Stimulated activated CD8-positive, alpha-beta memory T cell treated with anti-CD3 and anti-CD28 coated beads, Interleukin-12 subunit alpha, Interleukin-12 subunit beta, amount 100 ng/mL, for 24 hours (primary cell): ENCODE results near the gene UCKL1.
"Not testable (repeated sequence)": the region's sequence is repeated elsewhere in the genome, so short reads cannot be mapped to it uniquely, and the experiment has no call there.

Experiments
- DNase-seq: peaks from one replicate; pipeline ENCODE4 v3.0.0-alpha.2; 2020; ENCODE audit errors: extremely low read depth

UCKL1 gene

DNA sequence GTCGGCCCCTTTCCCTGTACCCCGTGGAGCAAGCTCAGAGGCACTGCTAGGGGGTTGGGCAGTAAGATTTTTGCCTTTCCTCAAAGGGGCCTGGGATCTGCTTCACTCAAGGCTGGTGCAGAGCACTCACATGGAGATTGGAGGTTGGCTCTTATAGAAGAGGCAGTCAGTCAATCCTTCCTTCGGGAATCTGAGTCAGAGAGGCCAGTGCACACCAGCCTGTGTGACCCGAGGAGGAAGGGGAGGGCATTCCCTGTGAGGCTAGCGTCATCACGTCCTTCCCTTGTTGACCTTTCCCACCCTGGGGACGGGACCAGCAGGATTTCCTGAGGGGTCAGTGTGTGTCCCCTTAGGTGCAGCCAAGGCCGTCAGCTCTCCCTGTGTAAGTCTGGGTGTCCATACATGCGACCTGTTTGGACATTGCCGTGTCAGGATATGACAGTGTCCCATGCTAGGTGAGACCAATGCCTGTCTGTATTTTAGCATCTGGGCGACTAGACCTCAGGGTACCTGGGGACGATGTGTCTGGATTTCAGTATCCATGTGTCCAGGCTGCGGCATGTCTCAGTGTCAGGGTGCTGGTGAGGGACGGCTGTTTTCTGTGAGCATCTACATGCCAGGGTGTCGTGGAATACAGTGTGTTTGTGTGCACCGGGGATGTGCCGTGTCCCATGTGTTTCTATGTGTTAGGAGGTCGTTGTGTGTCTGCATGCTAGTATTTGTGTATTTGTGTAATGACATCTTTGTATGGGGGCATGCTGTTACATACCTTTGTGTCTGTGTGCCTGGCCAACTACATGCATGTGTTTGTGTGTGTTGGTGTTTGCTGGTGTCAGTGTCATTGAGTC, 16.3 kb upstream of the UCKL1 start:
- no peak for DNase-seq

DNA sequence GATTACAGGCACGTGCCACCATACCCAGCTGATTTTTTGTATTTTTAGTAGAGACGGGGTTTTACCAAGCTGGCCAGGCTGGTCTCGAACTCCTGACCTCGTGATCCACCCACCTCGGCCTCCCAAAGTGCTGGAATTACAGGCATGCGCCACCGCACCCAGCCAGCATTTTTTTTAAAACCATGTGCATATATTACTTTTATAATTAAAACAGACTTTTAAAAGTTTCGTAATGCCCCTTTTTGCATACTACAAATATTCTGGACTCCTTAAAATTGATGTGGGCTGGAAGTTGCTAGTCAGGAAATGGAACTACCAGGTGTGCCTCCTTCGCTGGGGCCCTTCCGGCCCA, 15.7 kb upstream of the UCKL1 start:
- not testable (repeated sequence) for DNase-seq

DNA sequence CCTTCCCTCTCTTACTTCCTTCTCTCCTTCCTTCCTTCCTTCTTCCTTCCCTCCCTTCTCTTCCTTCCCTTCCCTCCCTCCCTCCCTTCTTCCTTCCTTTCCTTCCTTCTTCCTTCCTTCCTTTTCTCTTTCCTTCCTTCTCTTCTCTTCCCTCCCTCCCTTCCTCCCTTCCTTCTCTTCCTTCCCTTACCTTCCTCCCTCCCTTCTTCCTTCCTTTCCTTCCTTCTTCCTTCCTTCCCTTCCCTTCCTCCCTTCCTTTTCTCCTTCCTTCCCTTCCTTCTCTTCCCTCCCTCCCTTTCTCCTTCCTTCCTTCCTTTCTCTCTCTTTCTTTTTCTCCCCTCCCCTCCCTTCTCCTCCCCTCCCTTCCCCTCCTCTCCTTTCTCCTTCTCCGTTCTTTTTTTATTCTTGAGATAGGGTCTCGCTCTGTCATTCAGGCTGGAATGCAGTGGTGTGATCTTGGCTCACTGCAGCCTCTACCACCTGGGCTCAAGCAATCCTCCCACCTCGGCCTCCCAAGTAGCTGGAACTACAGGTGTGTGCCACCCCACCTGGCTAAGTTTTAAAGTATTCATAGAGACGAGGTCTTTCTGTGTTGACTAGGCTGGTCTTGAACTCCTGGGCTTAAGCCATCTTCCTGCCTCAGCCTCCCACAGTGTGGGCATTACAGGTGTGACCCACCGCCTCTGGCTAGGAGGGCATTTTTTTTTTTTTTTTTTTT, 14.7 kb upstream of the UCKL1 start:
- DNase-seq: no peak

DNA sequence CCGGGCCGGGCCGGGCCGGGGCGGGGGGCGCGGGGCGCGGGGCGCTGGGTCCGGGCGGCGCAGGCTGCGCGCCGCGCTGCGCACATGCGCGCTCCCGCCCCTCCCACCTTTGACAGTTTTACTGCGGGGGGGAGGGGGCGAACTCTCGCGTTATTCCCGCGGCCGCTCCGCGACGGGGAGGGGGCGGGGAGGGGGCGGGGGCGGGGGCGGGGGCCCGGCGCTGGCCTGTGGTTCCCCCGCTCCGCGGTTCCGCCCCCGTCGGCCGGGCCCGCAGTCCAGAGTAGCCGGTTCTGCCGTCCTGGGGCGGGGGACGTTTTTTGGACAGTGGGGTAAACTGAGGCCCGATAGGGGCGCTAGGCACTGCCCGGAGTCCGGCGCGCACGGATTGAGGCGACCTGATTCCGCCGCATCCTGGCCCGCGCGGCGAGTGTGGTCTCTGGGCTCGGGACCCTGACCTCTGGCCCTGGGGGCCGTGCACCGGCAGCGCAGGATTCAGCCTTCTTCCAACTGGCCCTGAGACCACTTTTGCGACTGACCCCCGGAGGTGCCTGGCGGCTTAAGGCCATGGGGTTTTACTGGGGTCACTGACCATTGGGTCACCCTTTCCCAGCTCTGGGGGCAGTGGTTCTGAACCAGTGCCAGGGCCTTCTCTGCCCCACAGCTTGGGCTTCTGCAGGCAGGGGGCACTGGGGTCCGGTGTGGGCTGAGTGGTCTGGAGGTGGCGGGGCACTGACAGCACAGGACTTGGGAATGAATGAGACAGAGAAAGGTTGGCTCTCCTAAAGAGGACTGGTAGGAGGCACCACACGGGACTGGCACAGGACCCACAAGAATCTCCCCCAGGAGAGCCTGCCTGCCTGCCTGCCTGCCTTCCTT, 13.9 kb upstream of the UCKL1 start, which contains the start of gene ZNF512B:
TSS of gene ZNF512B (minus strand) at position 93 of the 876 bp plus-strand sequence. CDS start 1,980 bp downstream, outside the sequence.
- no peak for DNase-seq

DNA sequence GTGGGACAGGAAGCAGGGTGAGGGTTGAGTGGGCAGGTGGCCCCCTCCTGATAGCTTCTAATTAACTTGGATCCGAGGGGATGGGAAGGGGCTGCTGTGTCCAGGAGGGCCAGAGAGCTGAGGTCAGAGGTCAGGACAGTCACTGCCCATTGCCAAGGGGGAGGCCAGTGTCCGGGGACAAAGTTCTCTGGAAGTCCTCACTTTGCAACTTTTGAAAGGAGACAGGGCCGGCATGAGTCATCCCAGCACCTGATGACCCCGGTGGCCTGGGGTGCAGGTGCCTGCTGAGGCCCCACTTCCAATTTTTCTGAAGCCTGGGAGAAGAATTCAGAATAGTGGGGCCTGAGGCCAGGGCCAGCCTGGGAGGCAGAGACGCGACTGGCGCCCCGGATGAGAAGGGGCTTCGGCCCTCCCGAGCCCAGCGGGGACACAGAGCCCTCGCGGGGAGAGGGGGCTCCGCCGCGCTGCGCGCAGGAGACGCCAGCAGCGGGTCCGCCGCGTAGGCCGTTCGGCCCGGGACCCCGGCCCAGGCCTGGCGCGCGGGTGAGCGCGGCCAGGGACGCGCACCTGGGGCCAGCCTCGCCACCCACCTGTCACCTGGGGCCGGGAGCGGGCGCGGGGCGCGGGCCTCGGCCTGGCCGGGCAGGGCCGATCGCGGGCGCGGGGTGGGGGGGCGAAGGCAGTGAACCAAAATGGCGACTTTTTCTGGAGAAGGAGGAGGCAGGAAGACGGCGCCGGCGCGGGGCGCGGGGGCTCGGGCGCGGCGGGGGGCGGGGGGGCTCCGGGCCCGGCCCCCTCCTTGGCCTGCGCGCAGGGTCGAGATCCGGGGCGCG, 12.9 kb upstream of the UCKL1 start:
- DNase-seq: no peak

DNA sequence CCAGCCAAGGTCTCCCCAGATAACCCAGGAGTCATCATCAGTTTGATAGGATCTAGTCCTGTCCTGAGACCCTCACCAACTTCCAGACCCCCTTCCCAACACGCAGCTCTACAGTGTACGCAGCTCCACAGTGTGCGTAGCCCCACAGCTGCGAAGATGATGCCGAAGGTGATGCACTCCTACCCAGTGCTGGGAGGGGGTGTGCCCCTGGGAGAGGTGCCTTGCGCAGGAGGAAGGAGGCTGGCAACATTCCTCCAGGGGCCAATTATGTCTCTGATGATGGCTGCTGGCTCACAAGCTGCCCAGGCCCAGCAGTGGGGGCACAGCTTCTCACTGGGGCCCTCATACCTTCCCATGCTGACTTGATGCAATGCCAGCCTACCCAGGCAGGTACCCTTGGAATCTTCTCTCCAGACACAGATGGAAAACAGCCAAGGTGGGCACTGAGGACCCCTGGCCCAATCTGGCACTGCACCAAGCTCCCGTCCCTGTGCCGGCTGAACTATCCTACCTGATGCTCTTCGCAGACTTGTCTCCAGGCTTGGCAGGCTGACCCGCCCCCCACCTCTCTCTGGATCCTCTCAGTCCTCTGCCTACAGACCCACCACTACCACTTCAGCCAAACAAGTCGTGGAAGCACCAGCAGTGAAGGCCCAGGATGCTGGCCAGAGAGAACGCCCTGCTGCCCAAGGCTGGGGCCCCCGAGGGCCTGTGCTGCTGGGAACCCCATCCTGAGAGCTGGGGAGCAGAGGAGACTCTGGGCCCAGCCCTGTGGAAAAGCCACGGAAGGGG, 12.1 kb upstream of the UCKL1 start:
- DNase-seq: no peak

DNA sequence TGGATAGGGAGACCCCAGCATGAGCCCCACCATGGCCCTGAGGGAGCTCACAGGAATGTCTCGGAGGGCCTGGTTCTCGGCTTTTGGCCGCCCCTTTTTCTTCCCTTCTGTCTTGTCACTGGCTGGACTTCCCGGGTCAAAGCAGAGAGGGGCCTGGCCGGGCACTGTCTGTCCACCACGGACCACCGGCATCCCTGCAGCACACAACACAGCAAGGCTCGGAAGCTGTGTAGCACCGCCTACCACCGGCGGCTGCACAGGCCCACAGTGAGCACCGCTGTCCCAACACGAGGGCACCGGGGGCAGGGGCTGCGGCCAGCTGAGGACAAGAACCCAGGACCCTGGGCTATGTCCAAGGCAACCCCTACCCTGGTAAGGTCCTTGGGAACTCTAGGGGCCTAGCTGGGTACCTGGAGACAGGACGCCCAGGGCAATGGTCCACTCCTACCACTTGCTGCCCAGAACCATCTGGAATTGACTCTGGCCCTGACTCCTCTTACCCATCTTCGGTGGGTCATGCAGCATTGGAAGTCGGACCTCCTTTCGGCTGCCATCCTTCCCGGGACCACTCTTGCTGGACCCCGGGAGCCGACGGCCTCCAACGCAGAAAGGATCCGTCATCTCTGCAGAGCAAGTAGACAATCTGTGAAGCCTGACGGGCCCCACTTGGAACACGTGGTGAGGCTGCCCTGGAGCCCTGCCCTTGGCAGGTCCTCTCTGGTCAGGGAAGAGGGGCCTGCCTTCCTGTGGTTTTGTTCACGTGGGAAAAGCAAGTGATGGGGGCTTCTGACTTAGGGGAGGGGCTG, 11.3 kb upstream of the UCKL1 start:
- no peak for DNase-seq

DNA sequence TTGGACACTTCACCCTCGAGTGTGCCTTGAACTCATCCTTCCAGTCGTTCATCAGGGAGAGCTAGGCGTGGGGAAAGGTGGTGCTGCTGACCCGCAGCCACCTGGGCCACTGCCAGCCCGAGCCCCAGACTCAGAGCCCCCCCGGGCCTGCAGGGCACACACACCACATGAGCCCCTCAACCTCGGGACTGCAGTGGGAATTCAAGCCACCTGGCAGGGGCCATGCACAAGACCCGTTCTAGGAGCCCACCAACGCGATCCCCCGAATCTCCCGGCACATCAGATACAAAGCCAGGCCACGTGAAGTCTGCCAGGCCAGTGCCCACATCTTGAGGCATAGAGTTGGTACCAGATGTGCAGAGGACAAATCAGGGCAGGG, 10.7 kb upstream of the UCKL1 start:
- DNase-seq: no peak

DNA sequence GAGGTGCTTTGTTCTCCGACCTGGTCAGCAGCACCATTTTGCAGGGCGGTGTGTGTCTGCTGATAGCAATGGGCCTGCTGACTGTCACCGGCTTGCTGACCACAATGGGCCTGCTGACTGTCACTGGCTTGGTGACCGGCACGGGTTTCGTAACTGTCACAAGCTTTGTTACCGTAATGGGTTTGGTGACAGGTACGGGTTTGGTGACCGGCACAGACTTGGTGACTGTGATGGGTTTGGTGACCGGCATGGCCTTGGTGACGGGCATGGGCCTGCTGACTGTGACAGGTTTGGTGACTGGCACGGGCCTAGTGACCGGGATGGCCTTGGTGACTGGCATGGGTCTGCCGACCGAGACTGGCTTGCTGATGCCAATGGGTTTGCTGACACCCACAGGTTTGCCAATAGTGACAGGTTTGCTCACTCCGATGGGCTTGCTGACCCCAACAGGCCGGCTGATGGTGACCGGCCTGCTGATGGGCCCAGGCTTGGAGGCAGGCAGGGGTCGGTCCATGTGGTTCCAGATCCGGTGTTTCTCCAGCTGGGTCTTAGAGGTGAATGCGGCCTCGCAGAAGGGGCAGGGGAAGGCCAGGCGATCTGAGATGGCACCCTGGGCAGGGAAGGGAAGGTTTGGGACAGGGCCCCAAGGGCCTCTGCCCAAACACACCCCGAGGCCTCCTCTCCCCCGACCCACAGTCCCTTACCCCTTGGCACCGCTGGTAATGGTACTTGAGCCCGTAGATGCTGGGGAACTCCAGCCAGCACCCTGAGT, 10.1 kb upstream of the UCKL1 start:
- no peak for DNase-seq

DNA sequence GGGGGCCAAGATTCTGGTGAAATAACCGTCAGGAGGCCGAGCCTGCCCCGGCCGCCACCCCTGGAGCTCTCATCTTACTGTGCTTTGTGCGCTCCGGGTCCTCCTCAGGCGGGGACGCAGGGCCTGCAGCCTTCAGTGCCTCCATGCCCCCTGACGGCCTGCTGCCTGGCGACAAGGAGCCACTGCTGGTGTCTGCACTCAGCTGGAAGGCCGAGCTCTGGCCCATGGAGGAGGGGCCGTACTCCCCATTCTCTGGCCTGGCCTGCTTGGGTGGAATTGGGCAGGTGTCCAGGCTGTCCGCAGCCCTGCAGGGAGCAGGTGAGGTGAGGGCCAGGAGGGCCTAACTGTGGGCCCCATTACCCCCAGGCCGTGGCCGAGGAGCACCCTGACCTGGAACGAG, 8.2 kb upstream of the UCKL1 start:
- DNase-seq: no peak

DNA sequence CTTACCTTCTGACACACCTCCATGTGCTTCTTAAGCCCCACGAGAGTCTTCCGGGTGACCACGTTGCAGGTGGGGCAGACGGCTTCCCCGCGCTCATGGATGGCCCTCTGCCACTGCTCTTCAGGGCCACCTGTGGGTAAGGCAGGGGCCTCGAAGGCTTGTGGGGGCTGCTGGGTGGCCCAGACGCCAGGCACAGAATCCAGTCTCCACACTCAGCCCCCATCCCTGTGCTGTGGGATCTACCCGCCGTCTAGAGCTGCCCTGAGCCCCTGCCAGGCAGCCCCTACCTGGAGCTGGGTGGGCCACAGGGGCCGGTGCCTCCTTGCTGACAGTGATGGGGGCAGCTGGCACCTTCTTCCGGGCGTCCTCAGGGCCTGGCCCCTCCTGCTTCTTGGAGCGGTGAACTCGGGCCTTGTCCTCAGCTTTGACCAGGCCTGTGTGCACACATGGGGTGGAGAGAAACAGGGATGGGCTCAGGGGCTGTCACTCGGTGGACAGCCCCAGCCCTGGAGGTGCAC, 7.6 kb upstream of the UCKL1 start:
- no peak for DNase-seq

DNA sequence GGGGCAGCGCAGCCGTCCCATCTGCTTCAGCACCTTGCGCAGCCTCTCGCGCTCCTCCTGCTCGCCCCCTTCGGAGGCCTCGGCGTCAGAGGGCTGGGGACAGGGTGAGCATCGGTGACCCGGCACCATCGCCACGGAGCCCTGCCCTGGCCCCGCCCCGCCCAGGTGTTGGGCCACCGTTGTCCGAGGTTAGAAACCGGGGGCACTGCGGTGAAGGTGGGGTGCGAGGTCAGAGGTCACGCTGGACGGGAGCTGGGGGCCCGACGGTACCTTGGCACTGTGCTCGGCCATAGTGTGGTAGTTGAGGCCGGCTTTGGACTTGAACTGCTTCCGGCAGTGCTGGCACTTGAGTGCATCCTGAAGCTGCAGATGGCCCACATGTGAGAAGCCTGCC, 7.1 kb upstream of the UCKL1 start:
- DNase-seq: no peak

DNA sequence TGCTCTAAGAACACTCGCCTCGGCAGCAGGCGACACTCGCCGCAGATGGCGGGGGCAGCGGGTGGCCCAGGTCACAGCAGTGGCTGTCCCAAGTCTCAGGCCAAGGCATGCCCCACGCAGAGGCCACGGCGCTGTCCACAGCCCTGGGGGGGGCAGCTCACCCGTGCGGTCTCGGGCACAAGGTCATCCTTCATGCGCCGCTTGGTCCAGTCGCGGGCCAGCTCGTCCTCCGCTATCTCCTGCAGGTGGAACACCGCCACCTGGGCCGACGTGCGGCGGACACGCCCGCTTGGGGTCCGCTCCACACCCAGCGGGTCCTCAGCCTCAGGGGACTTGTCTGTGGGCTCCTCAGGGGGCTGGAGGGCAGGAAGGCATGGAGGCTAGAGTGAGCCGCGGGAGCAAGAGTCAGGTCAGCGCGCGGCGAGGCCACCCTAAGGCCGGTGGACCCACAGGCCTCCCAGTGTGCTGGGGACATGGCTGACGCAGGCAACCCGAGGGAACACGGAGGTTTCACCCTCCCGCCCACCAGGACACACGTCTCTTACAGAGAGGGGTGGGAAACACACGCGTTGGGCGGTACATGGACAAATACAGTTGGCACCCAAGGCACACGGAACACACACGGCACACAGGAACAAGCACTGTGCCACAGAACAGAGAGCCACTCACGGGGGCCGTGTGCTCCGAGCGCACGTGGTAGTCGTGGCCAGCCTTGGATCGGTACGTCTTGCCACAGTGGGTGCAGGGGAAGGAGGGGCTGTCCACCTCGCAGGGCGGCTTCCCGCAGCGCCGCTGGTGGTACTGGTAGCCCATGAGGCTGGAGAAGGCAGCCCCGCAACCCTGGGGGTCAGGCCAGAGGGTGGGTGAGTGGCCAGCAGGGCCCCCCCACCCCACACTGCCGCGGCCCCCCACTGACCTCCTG, 6.5 kb upstream of the UCKL1 start:
- DNase-seq: no peak

DNA sequence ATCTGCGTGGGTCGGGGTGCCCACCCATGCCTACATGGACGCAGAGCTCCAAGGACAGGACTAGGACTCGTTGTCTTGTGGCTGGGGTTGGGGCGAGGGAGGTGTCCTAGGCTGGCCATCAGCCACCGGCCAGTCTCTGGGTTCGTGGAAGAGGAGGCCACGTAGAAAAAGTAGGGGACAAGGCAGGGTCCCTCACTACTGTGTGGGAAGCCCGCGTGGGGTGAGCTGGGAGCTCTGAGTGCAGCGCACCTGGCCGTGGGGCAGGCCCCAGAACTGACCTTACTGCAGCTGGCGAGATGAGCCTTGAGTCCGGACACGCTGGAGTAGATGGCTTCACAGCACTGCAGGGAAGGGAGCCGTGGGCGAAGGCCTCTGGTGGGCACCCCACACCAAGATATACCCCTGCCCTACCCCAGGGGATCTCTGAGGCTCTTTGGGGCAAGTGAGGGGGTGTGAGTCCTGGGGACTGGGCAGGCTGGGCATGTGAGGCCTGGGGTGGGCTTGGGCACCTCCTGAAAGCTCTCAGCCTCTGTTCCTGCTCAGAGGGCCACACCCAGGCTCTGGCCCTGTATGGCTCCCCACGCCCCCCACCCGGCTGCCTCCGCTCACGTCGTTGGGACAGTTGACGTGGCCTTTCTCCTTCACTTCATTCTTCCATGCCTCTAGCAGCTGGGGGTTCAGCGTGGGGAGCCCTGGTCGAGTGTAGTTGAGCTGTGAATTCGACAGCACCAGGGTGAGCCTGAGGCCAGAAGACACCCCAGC, 5.6 kb upstream of the UCKL1 start:
- no peak for DNase-seq

DNA sequence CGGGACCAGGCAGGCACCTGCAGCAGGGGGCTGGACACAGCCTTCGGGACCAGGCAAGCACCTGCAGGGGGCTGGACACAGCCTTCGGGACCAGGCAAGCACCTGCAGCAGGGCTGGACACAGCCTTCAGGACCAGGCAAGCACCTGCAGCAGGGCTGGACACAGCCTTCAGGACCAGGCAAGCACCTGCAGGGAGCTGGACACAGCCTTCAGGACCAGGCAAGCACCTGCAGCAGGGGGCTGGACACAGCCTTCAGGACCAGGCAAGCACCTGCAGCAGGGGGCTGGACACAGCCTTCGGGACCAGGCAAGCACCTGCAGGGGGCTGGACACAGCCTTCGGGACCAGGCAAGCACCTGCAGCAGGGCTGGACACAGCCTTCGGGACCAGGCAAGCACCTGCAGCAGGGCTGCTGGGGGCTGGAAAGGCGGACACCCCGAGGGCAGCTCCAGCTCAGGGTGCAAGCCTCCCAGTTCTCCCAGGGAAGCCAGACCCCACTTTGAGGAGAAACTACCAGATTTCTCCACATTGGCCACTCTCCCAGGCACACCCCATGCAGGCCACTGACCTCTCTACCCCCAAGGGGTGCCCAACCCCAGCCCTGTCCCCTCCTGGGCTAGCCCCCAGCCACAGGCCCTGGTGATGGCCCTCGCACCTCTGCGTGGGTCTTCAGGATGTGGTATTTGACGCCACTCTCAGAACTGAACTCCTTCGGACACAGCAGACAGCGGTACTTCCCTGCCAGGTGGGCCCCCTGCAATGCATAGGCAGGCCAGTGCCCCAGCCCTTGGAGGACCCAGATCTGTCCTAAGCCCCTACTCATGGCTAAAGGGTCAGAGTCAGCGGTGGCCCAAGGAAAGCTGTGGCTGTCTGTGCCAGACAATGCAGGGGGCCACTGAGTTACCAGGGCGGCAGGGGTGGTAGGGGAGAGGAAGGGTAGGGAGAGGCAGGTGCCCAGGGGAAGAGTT, 4.7 kb upstream of the UCKL1 start:
- not testable (repeated sequence) for DNase-seq

DNA sequence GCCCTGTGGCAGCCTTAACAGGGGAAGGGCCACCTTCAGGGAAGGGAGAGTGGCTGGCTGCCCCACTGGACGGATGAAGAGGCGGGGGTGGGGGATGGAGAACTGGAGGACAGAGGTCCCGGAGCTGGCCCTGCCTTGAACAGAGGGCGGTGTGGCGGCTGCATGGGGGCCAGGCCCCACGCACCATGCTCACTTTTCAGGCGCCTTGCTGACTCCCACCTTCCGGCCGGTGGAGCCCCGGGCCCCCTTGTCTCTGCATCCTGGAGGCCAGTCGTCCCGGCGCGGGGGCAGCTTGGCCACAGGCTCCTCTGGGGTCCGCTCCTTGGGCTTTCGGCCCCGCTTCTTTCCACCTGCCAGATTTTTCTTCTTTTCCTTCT, 3.5 kb upstream of the UCKL1 start:
- no peak for DNase-seq
